HepG2 (cell line): Measurements from ENCODE around the gene TBC1D1. TPM values are rescaled to one million over a fixed set of nuclear protein-coding genes. Genes with fewer than 3 reads are reported as not detected.

Experiments
- ATAC-seq: fragments of 200-7000 bp; cut with Tn5 transposase; 3 replicates; pipeline ENCODE4 v1.9.1; 2020; ENCODE audit warnings: mild to moderate bottlenecking, moderate library complexity
- BruUV-seq: library from RNA; stranded (reverse); fragments of 400-500 nt; replicated peaks from 2 replicates; lab custom pipeline; 2021; lab: Mats Ljungman, UMichigan
- CTCF ChIA-PET: fragments of 300-600 bp; formaldehyde crosslinking; extraction: SDS; loops from one replicate; lab custom pipeline; 2021; ENCODE audit warnings: low total read pairs, inconsistent platforms, low intra/inter-chr PET ratio; lab: Yijun Ruan, JAX
- POLR2A ChIA-PET: fragments of 350-600 bp; sonication (Branson Sonifier 250); formaldehyde crosslinking; loops from one replicate; lab custom pipeline; 2020; ENCODE audit warnings: antibody characterized with exemption, inconsistent platforms; lab: Yijun Ruan, JAX
- DNase-seq: peaks from one replicate; pipeline ENCODE4 v3.0.0-alpha.2; 2015; ENCODE audit warnings: low spot score
- FAIRE-seq: peaks from 3 replicates; lab custom pipeline; 2011; peaks lifted over from hg19 to GRCh38; lab: Jason Lieb, UNC
- H2AFZ ChIP-seq: one replicate; pipeline ENCODE4 v1.6.1; 2011; ENCODE audit warnings: low read length, inconsistent platforms
- H3K27ac ChIP-seq: fragments of 300-600 bp; 3 replicates; pipeline ENCODE4 v1.8.0; 2011; ENCODE audit warnings: mixed run types, mild to moderate bottlenecking, mixed read lengths, low read length, inconsistent platforms; ENCODE audit not compliant: insufficient read depth; ENCODE audit errors: extremely low read length
- H3K27me3 ChIP-seq, 2 experiments: fragments of 200-600 bp in 1 of 2; 2 replicates in 1 of 2; 3 replicates in 1 of 2; pipeline versions ENCODE4 v1.6.0 to v1.8.0; 2011; ENCODE audit warnings: low read length in 2 of 2, mild to moderate bottlenecking in 2 of 2, moderate library complexity in 2 of 2, inconsistent platforms in 1 of 2; ENCODE audit not compliant: insufficient read depth in 2 of 2, control insufficient read depth in 1 of 2
- H3K36me3 ChIP-seq, 2 experiments: fragments of 200-600 bp in 1 of 2; replicated peaks in 1 of 2; 2 replicates in 1 of 2; 3 replicates in 1 of 2; pipeline versions ENCODE4 v1.5.1 to v1.8.0; 2011; ENCODE audit warnings: low read length in 2 of 2, inconsistent platforms in 1 of 2; ENCODE audit not compliant: insufficient read depth in 2 of 2, control insufficient read depth in 1 of 2
- H3K4me1 ChIP-seq: 2 replicates; pipeline ENCODE4 v1.5.1; 2012; ENCODE audit warnings: low read length, inconsistent platforms; ENCODE audit not compliant: insufficient read depth
- H3K4me2 ChIP-seq: 2 replicates; pipeline ENCODE4 v1.6.0; 2011; ENCODE audit warnings: low read depth, low read length, inconsistent platforms
- H3K4me3 ChIP-seq, 3 experiments: fragments of 200-600 bp in 1 of 3; sonication (generic), shearing (Covaris generic) in 1 of 3; replicated peaks in 1 of 3; 2 replicates each; pipeline ENCODE4 v1.5.1; 2011 to 2016; ENCODE audit warnings: low read length in 3 of 3, inconsistent platforms in 2 of 3, low read depth in 2 of 3, mild to moderate bottlenecking in 2 of 3, control low read depth in 1 of 3, mixed read lengths in 1 of 3; ENCODE audit not compliant: insufficient read depth in 1 of 3
- H3K79me2 ChIP-seq: one replicate; pipeline ENCODE4 v1.6.1; 2011; ENCODE audit warnings: low read length, inconsistent platforms; ENCODE audit not compliant: insufficient read depth
- H3K9ac ChIP-seq: 2 replicates; pipeline ENCODE4 v1.6.0; 2011; ENCODE audit warnings: mild to moderate bottlenecking, low read depth, low read length, inconsistent platforms; ENCODE audit not compliant: insufficient read depth
- H3K9me3 ChIP-seq: 2 replicates; pipeline ENCODE4 v1.5.1; 2012; ENCODE audit warnings: mild to moderate bottlenecking, low read length
- H4K20me1 ChIP-seq: 2 replicates; pipeline ENCODE4 v1.6.0; 2011; ENCODE audit warnings: inconsistent platforms, mild to moderate bottlenecking, low read length, moderate library complexity; ENCODE audit not compliant: insufficient read depth
- CBFB ChIP-seq: sonication (generic); formaldehyde crosslinking; IDR thresholded peaks from 2 replicates; pipeline ENCODE4 v1.4.0; 2020; ENCODE audit warnings: missing genetic modification reagents
- CC2D1A ChIP-seq: sonication (generic); formaldehyde crosslinking; IDR thresholded peaks from 2 replicates; pipeline ENCODE4 v1.8.1; 2023; ENCODE audit warnings: mild to moderate bottlenecking, missing genetic modification reagents
- CREM ChIP-seq, 2 experiments: sonication (generic) in 1 of 2; formaldehyde crosslinking in 1 of 2; IDR thresholded peaks; 2 replicates each; pipeline versions ENCODE4 v1.4.0 to v1.6.1; 2016 to 2020; ENCODE audit warnings: antibody characterized with exemption in 1 of 2, mild to moderate bottlenecking in 1 of 2, missing genetic modification reagents in 1 of 2
- DRAP1 ChIP-seq: IDR thresholded peaks from 2 replicates; pipeline ENCODE4 v1.6.1; 2016; ENCODE audit warnings: missing genetic modification reagents, missing compliant biosample characterization
- EEA1 ChIP-seq: sonication (generic); formaldehyde crosslinking; IDR thresholded peaks from 2 replicates; pipeline ENCODE4 v1.5.1; 2020; ENCODE audit warnings: mild to moderate bottlenecking, missing genetic modification reagents, borderline replicate concordance
- HBP1 ChIP-seq: IDR thresholded peaks from 2 replicates; pipeline ENCODE4 v1.6.1; 2016; ENCODE audit warnings: low read depth, control low read depth
- KDM4B ChIP-seq: sonication (generic); formaldehyde crosslinking; IDR thresholded peaks from 2 replicates; pipeline ENCODE4 v1.4.0; 2020; ENCODE audit warnings: missing genetic modification reagents
- NR2C2 ChIP-seq: sonication (generic); formaldehyde crosslinking; IDR thresholded peaks from 2 replicates; pipeline ENCODE4 v1.4.0; 2020; ENCODE audit warnings: missing genetic modification reagents, mild to moderate bottlenecking, moderate library complexity, borderline replicate concordance
- RARG ChIP-seq: sonication (generic); formaldehyde crosslinking; IDR thresholded peaks from 2 replicates; pipeline ENCODE4 v1.4.0; 2020; ENCODE audit warnings: low read depth, mild to moderate bottlenecking, missing genetic modification reagents
- SIN3A ChIP-seq: IDR thresholded peaks from 2 replicates; pipeline ENCODE4 v1.6.1; 2011; ENCODE audit warnings: low read depth, mild to moderate bottlenecking, control low read depth, low read length, borderline replicate concordance
- ZIK1 ChIP-seq: sonication (generic); formaldehyde crosslinking; IDR thresholded peaks from 2 replicates; pipeline ENCODE4 v1.5.0; 2020; ENCODE audit warnings: mild to moderate bottlenecking, low read depth, missing genetic modification reagents, borderline replicate concordance
- ZMYM4 ChIP-seq: sonication (generic); formaldehyde crosslinking; IDR thresholded peaks from 2 replicates; pipeline ENCODE4 v1.8.1; 2023; ENCODE audit warnings: mild to moderate bottlenecking, missing genetic modification reagents
- ZNF383 ChIP-seq: sonication (generic); formaldehyde crosslinking; IDR thresholded peaks from 2 replicates; pipeline ENCODE4 v1.4.0; 2020; ENCODE audit warnings: missing genetic modification reagents, mild to moderate bottlenecking, borderline replicate concordance
- ZNF557 ChIP-seq: sonication (generic); formaldehyde crosslinking; IDR thresholded peaks from 2 replicates; pipeline ENCODE4 v1.4.0; 2020; ENCODE audit warnings: missing genetic modification reagents
- ZSCAN20 ChIP-seq: sonication (generic); formaldehyde crosslinking; IDR thresholded peaks from 2 replicates; pipeline ENCODE4 v1.4.0; 2020; ENCODE audit warnings: missing genetic modification reagents, mild to moderate bottlenecking, borderline replicate concordance
- WGBS: methylation state at CpG from one replicate; pipeline ENCODE4 v1.1.6; 2017; ENCODE audit warnings: low lambda C conversion rate; 5-methylcytosine and 5-hydroxymethylcytosine counted together
- in situ Hi-C: cut with HindIII; loops from 2 replicates; pipeline ENCODE4 v1.10.0; 2017; ENCODE audit warnings: low pct_unique_long_range_greater_than_20kb; ENCODE audit not compliant: extremely low pct_ligation_motif_present
- intact Hi-C: fragments of 100-400 bp; cut with micrococcal nuclease; formaldehyde crosslinking; loops from one replicate; pipeline ENCODE4 v1.10.0; 2022; ENCODE audit not compliant: unreplicated experiment
- polyA plus RNA-seq, 8 experiments: library from polyadenylated mRNA; depleted of rRNA in 3 of 8; stranded (reverse) in 7 of 8; unstranded in 1 of 8; fragments of >200 nt; fragmentation: Illumina TruSeq in 4 of 8; extraction: Trizol in 4 of 8; gene quantifications; 2 replicates each; pipeline versions ENCODE4 v1.2.1 to v1.2.3, GENCODE V29; 2011 to 2016; ENCODE audit warnings: low read depth in 4 of 8, missing spikeins in 1 of 8, mixed read lengths in 1 of 8; ENCODE audit not compliant: insufficient read depth in 1 of 8
- total RNA-seq, 5 experiments: library from RNA; depleted of rRNA; stranded (reverse); fragments of >200 nt; fragmentation: Illumina TruSeq; extraction: Trizol; gene quantifications; 2 replicates each; pipeline ENCODE4 v1.2.3, GENCODE V29; 2016; ENCODE audit warnings: low read depth in 1 of 5
- TF ChIP-seq, protein P1 (sequence below): sonication (generic); formaldehyde crosslinking; IDR thresholded peaks from 2 replicates; pipeline ENCODE4 v1.4.0; 2020; ENCODE audit warnings: low read depth, mild to moderate bottlenecking, missing genetic modification reagents
- TF ChIP-seq, protein P2 (sequence below): sonication (generic); formaldehyde crosslinking; IDR thresholded peaks from 2 replicates; pipeline ENCODE4 v1.4.0; 2020; ENCODE audit warnings: mild to moderate bottlenecking, low read depth, missing genetic modification reagents

The TBC1D1 gene
- total and polyA plus RNA-seq, 2 of the 13 experiments (the other 11 are each of a cell fraction or from before 2014, with no cell fraction given): 37.3 to 62.8 TPM

DNA sequence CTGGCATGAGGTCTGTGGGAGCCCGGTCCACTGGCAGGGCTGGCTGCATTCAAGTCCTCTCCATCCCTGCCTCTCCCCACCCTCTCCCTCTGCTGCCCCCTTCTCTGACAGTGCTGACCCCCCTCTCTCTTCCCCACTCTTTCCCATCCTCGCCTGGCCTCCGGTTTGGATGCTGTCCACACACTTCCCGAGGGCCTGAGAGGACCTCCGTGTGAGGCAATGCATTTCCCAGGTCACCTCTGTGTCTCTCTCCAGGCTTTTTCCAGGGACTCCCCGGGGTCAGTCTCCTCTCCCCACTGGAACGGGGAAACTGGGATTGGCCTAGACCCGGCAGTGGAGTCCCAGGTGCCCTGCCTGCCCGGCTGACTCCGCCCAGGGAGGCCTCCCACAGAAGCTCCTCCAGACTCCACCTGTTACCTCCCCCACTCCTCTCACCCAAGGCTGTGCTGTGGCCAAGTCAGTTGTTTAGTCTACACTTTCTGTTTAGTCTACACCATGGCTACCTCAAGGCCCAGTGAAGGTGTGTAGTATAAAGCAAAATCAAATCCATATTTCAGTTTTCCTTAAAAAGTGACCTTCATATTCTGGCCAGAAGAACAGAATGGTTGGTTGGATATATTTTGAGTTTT is 216.1 kb downstream of the TBC1D1 start:
- Histone ChIP-seq H4K20me1 (no peaks in the 10 kb centered on the region), H3K27ac (no peak overlapping the region), H3K79me2 (no peaks in the 10 kb centered on the region), H3K9me3 (no peaks in the 10 kb centered on the region), H3K27me3 (no peaks in the 10 kb centered on the region; a peak in 1 of 5 replicates), H3K4me2 (no peak overlapping the region), H2AFZ (no peak overlapping the region), H3K4me3 (no peak overlapping the region), H3K36me3 (peaks cover 7 to 8% of the 10 kb centered on the region in 2 experiments; a peak in 3 of 5 replicates), H3K9ac (no peak overlapping the region), H3K4me1 (peaks cover 37% of the 10 kb centered on the region)
- BruUV-seq: no TSS peak
- no peak for FAIRE-seq
- ATAC-seq: no peak
- intact Hi-C loops (no loop called here), in situ Hi-C loops (no loop called here)
- ChIA-PET CTCF (no interaction called here), POLR2A (no interaction called here)
- 90% methylated on average over 9 of the region's 10 CpGs for WGBS
- DNase-seq: no peak
- no peak for TF ChIP-seq ZNF557 (CRISPR knock-in tag)
- no peak for TF ChIP-seq ZMYM4
- no peak for TF ChIP-seq RARG (CRISPR knock-in tag)
- no peak for TF ChIP-seq CREM (IDR thresholded peaks at IDR 0.05)
- no peak for TF ChIP-seq CREM (CRISPR knock-in tag; IDR thresholded peaks at IDR 0.05)
- TF ChIP-seq EEA1 (CRISPR knock-in tag): no peak
- TF ChIP-seq, protein P1, sequence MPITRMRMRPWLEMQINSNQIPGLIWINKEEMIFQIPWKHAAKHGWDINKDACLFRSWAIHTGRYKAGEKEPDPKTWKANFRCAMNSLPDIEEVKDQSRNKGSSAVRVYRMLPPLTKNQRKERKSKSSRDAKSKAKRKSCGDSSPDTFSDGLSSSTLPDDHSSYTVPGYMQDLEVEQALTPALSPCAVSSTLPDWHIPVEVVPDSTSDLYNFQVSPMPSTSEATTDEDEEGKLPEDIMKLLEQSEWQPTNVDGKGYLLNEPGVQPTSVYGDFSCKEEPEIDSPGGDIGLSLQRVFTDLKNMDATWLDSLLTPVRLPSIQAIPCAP (CRISPR knock-in tag): no peak
- TF ChIP-seq DRAP1 (CRISPR knock-in tag): no peak
- no peak for TF ChIP-seq NR2C2
- TF ChIP-seq, protein P2, sequence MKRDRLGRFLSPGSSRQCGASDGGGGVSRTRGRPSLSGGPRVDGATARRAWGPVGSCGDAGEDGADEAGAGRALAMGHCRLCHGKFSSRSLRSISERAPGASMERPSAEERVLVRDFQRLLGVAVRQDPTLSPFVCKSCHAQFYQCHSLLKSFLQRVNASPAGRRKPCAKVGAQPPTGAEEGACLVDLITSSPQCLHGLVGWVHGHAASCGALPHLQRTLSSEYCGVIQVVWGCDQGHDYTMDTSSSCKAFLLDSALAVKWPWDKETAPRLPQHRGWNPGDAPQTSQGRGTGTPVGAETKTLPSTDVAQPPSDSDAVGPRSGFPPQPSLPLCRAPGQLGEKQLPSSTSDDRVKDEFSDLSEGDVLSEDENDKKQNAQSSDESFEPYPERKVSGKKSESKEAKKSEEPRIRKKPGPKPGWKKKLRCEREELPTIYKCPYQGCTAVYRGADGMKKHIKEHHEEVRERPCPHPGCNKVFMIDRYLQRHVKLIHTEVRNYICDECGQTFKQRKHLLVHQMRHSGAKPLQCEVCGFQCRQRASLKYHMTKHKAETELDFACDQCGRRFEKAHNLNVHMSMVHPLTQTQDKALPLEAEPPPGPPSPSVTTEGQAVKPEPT (CRISPR knock-in tag): no peak
- TF ChIP-seq CC2D1A (CRISPR knock-in tag): no peak
- TF ChIP-seq KDM4B (CRISPR knock-in tag): no peak
- TF ChIP-seq CBFB (CRISPR knock-in tag): no peak
- no peak for TF ChIP-seq ZSCAN20 (CRISPR knock-in tag)
- no peak for TF ChIP-seq ZNF383 (CRISPR knock-in tag)
- TF ChIP-seq HBP1: no peak
- TF ChIP-seq SIN3A: no peak
- TF ChIP-seq ZIK1: no peak
